NB4 (cell line): ENCODE results near the gene CHPF.

Experiments
- MAX ChIP-seq: IDR thresholded peaks from 2 replicates; pipeline ENCODE4 v1.6.1; 2011; ENCODE audit warnings: low read depth, low read length
- MYC ChIP-seq: IDR thresholded peaks from 2 replicates; pipeline ENCODE4 v1.6.1; 2011; ENCODE audit warnings: low read depth, low read length
- POLR2A ChIP-seq: IDR thresholded peaks from 2 replicates; pipeline ENCODE4 v1.6.1; 2011; ENCODE audit warnings: mild to moderate bottlenecking; ENCODE audit not compliant: insufficient read length; ENCODE audit errors: extremely low read depth
- TF ChIP-seq, protein P1 (sequence below): IDR thresholded peaks from one replicate; pipeline ENCODE4 v1.5.1; 2012; ENCODE audit warnings: low read depth, low read length

GRCh38 chr2:219591091-219591490 lies 47.5 kb upstream of the CHPF start:
- TF ChIP-seq, protein P1, sequence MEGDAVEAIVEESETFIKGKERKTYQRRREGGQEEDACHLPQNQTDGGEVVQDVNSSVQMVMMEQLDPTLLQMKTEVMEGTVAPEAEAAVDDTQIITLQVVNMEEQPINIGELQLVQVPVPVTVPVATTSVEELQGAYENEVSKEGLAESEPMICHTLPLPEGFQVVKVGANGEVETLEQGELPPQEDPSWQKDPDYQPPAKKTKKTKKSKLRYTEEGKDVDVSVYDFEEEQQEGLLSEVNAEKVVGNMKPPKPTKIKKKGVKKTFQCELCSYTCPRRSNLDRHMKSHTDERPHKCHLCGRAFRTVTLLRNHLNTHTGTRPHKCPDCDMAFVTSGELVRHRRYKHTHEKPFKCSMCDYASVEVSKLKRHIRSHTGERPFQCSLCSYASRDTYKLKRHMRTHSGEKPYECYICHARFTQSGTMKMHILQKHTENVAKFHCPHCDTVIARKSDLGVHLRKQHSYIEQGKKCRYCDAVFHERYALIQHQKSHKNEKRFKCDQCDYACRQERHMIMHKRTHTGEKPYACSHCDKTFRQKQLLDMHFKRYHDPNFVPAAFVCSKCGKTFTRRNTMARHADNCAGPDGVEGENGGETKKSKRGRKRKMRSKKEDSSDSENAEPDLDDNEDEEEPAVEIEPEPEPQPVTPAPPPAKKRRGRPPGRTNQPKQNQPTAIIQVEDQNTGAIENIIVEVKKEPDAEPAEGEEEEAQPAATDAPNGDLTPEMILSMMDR, result no peak
- TF ChIP-seq POLR2A (no peak), MAX (no peak), MYC (no peak)
